Activated CD8-positive, alpha-beta T cell treated with anti-CD3 and anti-CD28 coated beads, Interleukin-2, amount 10 ng/mL, durations not matched to agents 7 days and 5 days (primary cell): ENCODE data around the gene LRRN3. TPM values are rescaled to one million over a fixed set of nuclear protein-coding genes. Genes with fewer than 3 reads are reported as not detected.

Experiments
- ATAC-seq: fragments of 150-1000 bp; cut with Tn5 transposase; one replicate; pipeline ENCODE4 v1.10.0; 2021; ENCODE audit warnings: moderate library complexity
- CTCF ChIA-PET: fragments of 350-600 bp; sonication (Branson Sonifier 250); formaldehyde crosslinking; loops from one replicate; lab custom pipeline; 2021; ENCODE audit warnings: antibody characterized with exemption; lab: Charles Lee
- POLR2A ChIA-PET: fragments of 350-600 bp; sonication (Branson Sonifier 250); formaldehyde crosslinking; loops from one replicate; lab custom pipeline; 2021; ENCODE audit warnings: antibody characterized with exemption; lab: Charles Lee
- DNase-seq: peaks from one replicate; pipeline ENCODE4 v3.0.0-alpha.2; 2020
- H3K27ac Mint-ChIP-seq: one replicate; pipeline ENCODE4 v1.8.0; 2021; ENCODE audit warnings: mild to moderate bottlenecking, mixed read lengths
- H3K27me3 Mint-ChIP-seq: one replicate; pipeline ENCODE4 v1.8.0; 2021; ENCODE audit warnings: low read depth, mixed read lengths
- H3K36me3 Mint-ChIP-seq: one replicate; pipeline ENCODE4 v1.8.0; 2021; ENCODE audit warnings: low read depth, mixed read lengths
- H3K4me1 Mint-ChIP-seq: one replicate; pipeline ENCODE4 v1.8.0; 2021; ENCODE audit warnings: low read depth, mixed read lengths
- H3K4me3 Mint-ChIP-seq: one replicate; pipeline ENCODE4 v1.8.0; 2021; ENCODE audit warnings: mild to moderate bottlenecking, mixed read lengths
- H3K9me3 Mint-ChIP-seq: one replicate; pipeline ENCODE4 v1.8.0; 2022; ENCODE audit warnings: mixed read lengths; ENCODE audit not compliant: insufficient read depth
- total RNA-seq, 2 experiments: library from RNA; stranded (reverse); gene quantifications; one replicate each; pipeline ENCODE4 v1.2.3, GENCODE V29; 2021

Gene LRRN3
- total RNA-seq, 2 experiments from 2014 or later, result 196 to 204 TPM

- DNase-seq, result no peak
- POLR2A ChIA-PET, result interaction anchor here (0.7 to 0.9 kb wide), 3 partner anchors 11 to 571 kb away, joined by 3 read pairs; no protein-coding TSS in a partner anchor
- no peaks in the 10 kb centered on the region for H3K9me3 Mint-ChIP-seq
- no peak for ATAC-seq
- no peak overlapping the region for H3K4me3 Mint-ChIP-seq
- H3K36me3 Mint-ChIP-seq, result peaks cover 88% of the 10 kb centered on the region
- H3K27ac Mint-ChIP-seq, result no peak overlapping the region
- CTCF ChIA-PET, result interaction anchor here (0.9 kb wide), 1 partner anchor 11 kb away, joined by 3 read pairs; no protein-coding TSS in a partner anchor
- no peaks in the 10 kb centered on the region for H3K27me3 Mint-ChIP-seq
- H3K4me1 Mint-ChIP-seq, result peaks cover 77% of the 10 kb centered on the region
Measured at GRCh38 chr7:111105269-111105668, 14.3 kb downstream of the LRRN3 start.

- POLR2A ChIA-PET, result interaction anchor here (0.6 kb wide), 1 partner anchor 9 kb away, joined by 3 read pairs; no protein-coding TSS in a partner anchor
- no peaks in the 10 kb centered on the region for H3K27me3 Mint-ChIP-seq
- DNase-seq (no peak), ATAC-seq (no peak)
- no peaks in the 10 kb centered on the region for H3K9me3 Mint-ChIP-seq
- H3K36me3 Mint-ChIP-seq, result peaks cover 84% of the 10 kb centered on the region
- peak overlapping the region; percentile 15 for H3K4me3 Mint-ChIP-seq
- no peak overlapping the region for H3K27ac Mint-ChIP-seq
- H3K4me1 Mint-ChIP-seq, result peaks cover 73% of the 10 kb centered on the region
- CTCF ChIA-PET, result interaction anchor here (2.3 kb wide), 1 partner anchor 9 kb away, joined by 8 read pairs; no protein-coding TSS in a partner anchor
Measured at GRCh38 chr7:111107579-111107978, 16.7 kb downstream of the LRRN3 start.

DNA sequence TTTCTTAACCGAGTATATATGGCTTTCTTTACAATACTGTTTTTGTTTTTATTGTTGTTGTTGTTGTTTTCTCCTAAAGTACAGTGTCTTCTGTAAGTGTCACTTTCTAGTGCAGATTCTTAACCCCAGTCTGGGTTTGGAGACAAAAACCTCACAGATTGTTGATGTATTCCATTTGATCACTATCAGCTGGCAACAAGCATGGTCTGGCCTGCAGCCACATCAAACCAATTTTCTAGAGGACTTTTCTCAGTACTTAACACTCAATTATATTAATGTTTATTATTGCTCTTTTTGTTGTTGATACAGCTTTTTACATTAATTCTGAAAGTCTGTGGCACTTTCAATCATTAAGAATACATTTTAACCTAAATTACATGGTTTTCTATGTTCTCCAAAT lies 17.1 kb downstream of the LRRN3 start:
- Mint-ChIP-seq H3K4me3 (peak overlapping the region; percentile 15), H3K27me3 (no peaks in the 10 kb centered on the region), H3K4me1 (peaks cover 74% of the 10 kb centered on the region), H3K9me3 (no peaks in the 10 kb centered on the region), H3K36me3 (peaks cover 85% of the 10 kb centered on the region), H3K27ac (no peak overlapping the region)
- POLR2A ChIA-PET, result no interaction called here
- DNase-seq (no peak), ATAC-seq (no peak)
- CTCF ChIA-PET, result interaction anchor here (2.3 kb wide), 1 partner anchor 9 kb away, joined by 8 read pairs; no protein-coding TSS in a partner anchor

DNA sequence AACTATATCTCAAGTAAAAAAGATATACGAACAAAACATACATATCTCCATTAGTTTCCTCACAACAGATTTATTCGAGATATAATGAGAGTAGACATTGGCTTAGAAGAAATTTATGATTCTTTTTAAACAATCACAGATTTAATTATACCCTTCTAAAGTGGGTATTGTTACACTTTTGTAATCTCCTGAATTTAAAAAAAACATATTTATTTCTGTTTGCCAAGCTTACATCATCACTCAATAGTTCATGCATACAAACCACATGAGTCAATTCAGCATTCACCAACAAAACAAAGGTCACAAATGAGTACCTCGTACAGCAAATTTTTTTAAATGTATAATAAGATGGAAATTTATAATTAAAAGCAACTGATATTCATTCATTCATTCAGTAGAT lies 17.6 kb downstream of the LRRN3 start:
- no peak overlapping the region for H3K27ac Mint-ChIP-seq
- no peaks in the 10 kb centered on the region for H3K9me3 Mint-ChIP-seq
- peaks cover 85% of the 10 kb centered on the region for H3K36me3 Mint-ChIP-seq
- H3K4me3 Mint-ChIP-seq, result no peak overlapping the region
- no peak for DNase-seq
- POLR2A ChIA-PET, result no interaction called here
- no peaks in the 10 kb centered on the region for H3K27me3 Mint-ChIP-seq
- CTCF ChIA-PET, result interaction anchor here (0.7 to 2.3 kb wide), 2 partner anchors 9 to 517 kb away, joined by 3 to 8 read pairs; no protein-coding TSS in a partner anchor
- no peak for ATAC-seq
- peaks cover 73% of the 10 kb centered on the region for H3K4me1 Mint-ChIP-seq

- DNase-seq, result no peak
- peaks cover 81% of the 10 kb centered on the region for H3K36me3 Mint-ChIP-seq
- no peaks in the 10 kb centered on the region for H3K27me3 Mint-ChIP-seq
- CTCF ChIA-PET, result no interaction called here
- ATAC-seq, result no peak
- H3K9me3 Mint-ChIP-seq, result no peaks in the 10 kb centered on the region
- POLR2A ChIA-PET, result interaction anchor here (1.4 kb wide), 1 partner anchor 18 kb away, joined by 4 read pairs; no protein-coding TSS in a partner anchor
- no peak overlapping the region for H3K27ac Mint-ChIP-seq
- H3K4me3 Mint-ChIP-seq, result no peak overlapping the region
- peaks cover 48% of the 10 kb centered on the region for H3K4me1 Mint-ChIP-seq
Measured at GRCh38 chr7:111112439-111112838, 21.5 kb downstream of the LRRN3 start.

DNA sequence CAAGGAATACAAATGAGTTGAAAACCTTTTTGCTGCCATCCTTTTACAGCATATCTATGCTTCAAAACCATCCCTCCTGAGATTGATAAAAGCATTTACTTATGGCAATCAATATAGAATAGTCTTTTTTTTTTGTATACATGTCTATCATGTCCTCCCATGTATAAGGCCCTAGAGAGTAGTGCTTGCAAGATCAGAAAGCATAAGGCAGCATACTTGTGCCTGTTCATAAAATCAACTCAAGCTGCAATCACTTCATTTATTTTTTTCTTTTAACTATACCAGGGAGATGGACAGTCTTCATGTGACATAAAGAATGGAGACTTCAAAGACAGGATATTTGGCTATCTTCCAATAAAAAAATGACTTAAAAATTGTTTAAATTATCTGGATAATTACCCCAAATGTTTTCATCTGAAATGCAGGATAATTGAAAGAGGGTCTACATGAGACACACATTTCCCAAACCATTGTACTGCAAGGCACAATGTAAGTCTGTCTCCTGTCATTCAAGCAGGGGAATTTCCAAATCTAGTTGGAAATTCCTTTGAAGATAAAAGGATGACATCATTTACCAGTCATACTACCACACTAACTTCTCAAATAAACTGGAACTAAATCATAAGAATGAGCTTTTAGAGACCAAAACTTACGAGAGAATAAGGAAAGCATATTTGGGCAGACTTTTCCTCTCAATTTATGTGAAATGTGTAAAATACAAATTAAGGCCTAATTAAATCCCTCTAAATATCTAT lies 22.5 kb downstream of the LRRN3 start:
- ChIA-PET POLR2A (interaction anchor here (1.4 kb wide), 1 partner anchor 19 kb away, joined by 4 read pairs; no protein-coding TSS in a partner anchor), CTCF (interaction anchor here (0.9 kb wide), 1 partner anchor 14 kb away, joined by 3 read pairs; no protein-coding TSS in a partner anchor)
- Mint-ChIP-seq H3K4me1 (peaks cover 43% of the 10 kb centered on the region), H3K4me3 (no peak overlapping the region), H3K27me3 (no peaks in the 10 kb centered on the region), H3K27ac (no peak overlapping the region), H3K9me3 (no peaks in the 10 kb centered on the region), H3K36me3 (peaks cover 84% of the 10 kb centered on the region)
- ATAC-seq (peak; percentile 33), DNase-seq (no peak)

DNA sequence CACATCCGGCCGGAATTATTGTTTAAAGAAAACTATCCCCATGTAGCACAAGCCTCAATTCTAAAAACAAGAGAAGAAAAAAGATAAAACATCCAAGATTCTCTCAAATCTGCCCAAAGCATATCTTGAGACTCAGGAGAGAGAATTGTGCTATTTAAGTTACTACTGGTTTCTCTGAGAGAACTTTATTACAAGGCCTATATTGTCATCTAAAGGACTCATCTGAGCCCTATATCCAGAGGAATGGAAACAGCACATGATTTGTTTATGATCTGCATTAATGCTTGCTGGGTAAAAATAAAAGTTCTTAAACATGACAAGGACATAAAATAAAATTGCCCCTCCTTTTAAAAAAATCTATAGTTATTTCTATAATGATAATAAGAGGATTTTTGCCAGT lies 25.0 kb downstream of the LRRN3 start:
- DNase-seq (no peak), ATAC-seq (no peak)
- Mint-ChIP-seq H3K27me3 (no peaks in the 10 kb centered on the region), H3K36me3 (peaks cover 83% of the 10 kb centered on the region), H3K4me1 (peaks cover 32% of the 10 kb centered on the region), H3K4me3 (no peak overlapping the region), H3K9me3 (peaks cover 3% of the 10 kb centered on the region), H3K27ac (no peak overlapping the region)
- POLR2A ChIA-PET, result no interaction called here
- CTCF ChIA-PET, result no interaction called here

DNA sequence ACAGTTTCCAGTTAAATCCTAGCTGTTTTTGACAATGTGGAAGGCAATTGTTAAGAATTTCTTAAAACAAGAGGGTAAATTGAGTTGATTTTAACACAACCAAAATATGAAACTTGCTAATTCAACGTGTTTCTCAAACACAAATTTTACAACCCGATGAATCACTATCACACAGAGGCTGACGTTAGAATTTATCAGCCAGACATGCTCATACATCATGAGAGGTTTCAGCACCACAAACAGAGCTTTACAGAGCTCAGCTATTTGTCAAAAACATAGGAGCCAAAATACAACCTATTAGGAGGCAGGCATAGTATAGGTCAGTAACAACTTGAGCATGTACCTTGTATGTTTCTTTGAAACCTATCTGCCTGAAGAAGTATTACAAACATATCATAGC lies 36.1 kb downstream of the LRRN3 start:
- CTCF ChIA-PET, result interaction anchor here (1.4 kb wide), 1 partner anchor 11 kb away, joined by 6 read pairs; no protein-coding TSS in a partner anchor
- POLR2A ChIA-PET, result interaction anchor here (1.3 kb wide), 2 partner anchors 11 to 36 kb away, joined by 4 to 5 read pairs; no protein-coding TSS in a partner anchor
- DNase-seq, result no peak
- Mint-ChIP-seq H3K4me3 (no peak overlapping the region), H3K4me1 (peaks cover 6% of the 10 kb centered on the region), H3K27me3 (no peaks in the 10 kb centered on the region), H3K9me3 (no peaks in the 10 kb centered on the region), H3K27ac (no peak overlapping the region), H3K36me3 (peaks cover 45% of the 10 kb centered on the region)
- ATAC-seq, result no peak

GRCh38 chr7:111129435-111129834 lies 38.5 kb downstream of the LRRN3 start:
- H3K4me1 Mint-ChIP-seq, result peaks cover 4% of the 10 kb centered on the region
- ChIA-PET POLR2A (no interaction called here), CTCF (interaction anchor here (0.6 kb wide), 1 partner anchor 19 kb away, joined by 3 read pairs; no protein-coding TSS in a partner anchor)
- no peak overlapping the region for H3K4me3 Mint-ChIP-seq
- H3K27ac Mint-ChIP-seq, result no peak overlapping the region
- peaks cover 23% of the 10 kb centered on the region for H3K36me3 Mint-ChIP-seq
- ATAC-seq, result no peak
- no peak for DNase-seq
- no peaks in the 10 kb centered on the region for H3K9me3 Mint-ChIP-seq
- H3K27me3 Mint-ChIP-seq, result no peaks in the 10 kb centered on the region

DNA sequence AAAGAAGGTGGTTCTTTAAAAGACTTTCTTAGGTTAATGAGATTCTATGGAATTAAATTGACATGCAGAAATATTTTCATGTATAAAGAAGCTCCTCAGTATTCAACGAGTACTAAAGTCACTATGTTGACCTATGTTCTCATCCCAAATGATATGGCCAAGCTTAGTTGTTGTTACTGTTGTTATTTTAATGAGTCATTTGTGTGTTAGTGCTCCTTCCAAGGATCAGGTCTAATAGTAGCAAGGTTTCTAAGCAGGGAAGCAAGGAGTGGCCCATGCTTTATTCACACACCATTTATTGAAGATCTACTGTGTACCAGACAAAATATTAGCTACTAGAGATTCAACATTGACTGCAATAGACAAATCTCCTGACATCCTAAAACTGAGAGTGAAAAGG lies 41.9 kb downstream of the LRRN3 start:
- DNase-seq (no peak), ATAC-seq (no peak)
- H3K4me3 Mint-ChIP-seq, result no peak overlapping the region
- peaks cover 2% of the 10 kb centered on the region for H3K4me1 Mint-ChIP-seq
- no peaks in the 10 kb centered on the region for H3K27me3 Mint-ChIP-seq
- H3K9me3 Mint-ChIP-seq, result no peaks in the 10 kb centered on the region
- peaks cover 5% of the 10 kb centered on the region for H3K36me3 Mint-ChIP-seq
- H3K27ac Mint-ChIP-seq, result no peak overlapping the region
- CTCF ChIA-PET, result no interaction called here
- POLR2A ChIA-PET, result no interaction called here

DNA sequence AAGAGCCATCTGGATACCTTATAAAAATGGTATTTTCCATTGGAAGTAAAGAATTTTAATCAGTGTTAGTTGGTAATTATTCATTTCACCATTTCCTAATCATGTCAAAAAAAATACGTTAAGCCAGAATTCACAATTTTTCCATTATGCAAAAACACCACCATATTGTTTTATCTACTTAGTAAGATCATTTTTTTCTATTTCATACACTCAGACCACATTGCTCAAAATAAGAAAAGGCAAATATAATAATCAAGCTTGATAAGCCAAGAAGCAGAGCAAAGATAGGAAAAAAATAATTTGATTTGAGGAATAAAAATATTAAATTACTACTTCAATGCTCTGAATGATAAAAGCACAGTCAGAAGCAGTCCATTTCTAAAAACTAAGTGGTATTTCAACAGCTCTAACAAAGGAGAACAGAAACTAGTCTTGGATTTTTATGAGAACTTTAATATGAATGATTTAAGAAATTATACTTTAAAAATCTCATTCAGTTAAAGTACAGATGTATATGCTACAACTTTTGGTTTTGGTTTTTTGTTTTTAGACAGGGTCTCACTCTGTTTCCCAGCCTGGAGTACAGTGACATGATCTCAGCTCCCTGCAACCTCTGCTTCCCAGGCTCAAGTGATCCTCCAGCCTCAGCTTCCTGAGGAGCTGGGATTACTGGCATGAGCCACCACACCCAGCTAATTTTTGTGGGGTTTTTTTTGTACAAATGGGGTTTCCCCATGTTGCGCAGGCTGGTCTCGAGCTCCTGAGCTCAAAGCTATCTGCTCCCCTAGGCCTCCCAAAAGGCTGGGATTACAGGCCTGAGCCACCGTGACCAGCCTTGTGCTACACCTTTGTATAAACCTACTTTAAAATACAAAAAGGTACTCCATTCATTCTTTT lies 46.6 kb downstream of the LRRN3 start:
- peak overlapping the region; percentile 40 for H3K27ac Mint-ChIP-seq
- H3K4me3 Mint-ChIP-seq, result peak overlapping the region; percentile 23
- ChIA-PET POLR2A (interaction anchor here (1.0 to 1.7 kb wide), 2 partner anchors 11 to 55 kb away, joined by 3 to 5 read pairs; no protein-coding TSS in a partner anchor), CTCF (interaction anchor here (1.3 to 2.3 kb wide), 3 partner anchors 11 to 41 kb away, joined by 4 to 6 read pairs (median 5); no protein-coding TSS in a partner anchor)
- ATAC-seq (peak; percentile 68), DNase-seq (peak; percentile 32)
- H3K9me3 Mint-ChIP-seq, result no peaks in the 10 kb centered on the region
- H3K4me1 Mint-ChIP-seq, result peaks cover 20% of the 10 kb centered on the region
- H3K36me3 Mint-ChIP-seq, result no peaks in the 10 kb centered on the region
- H3K27me3 Mint-ChIP-seq, result no peaks in the 10 kb centered on the region
